Sciatic nerve (tissue), 2 donors: ENCODE measurements around the gene RASSF5. TPM values are rescaled to one million over a fixed set of nuclear protein-coding genes. Genes with fewer than 3 reads are reported as not detected.
A peak's percentile ranks its signal among the peaks of the same experiment; 100 is the strongest.

ENCODE experiments used
- ATAC-seq: fragments of 200-7000 bp; cut with Tn5 transposase; one replicate; pipeline ENCODE4 v1.9.1; 2020; ENCODE audit warnings: mild to moderate bottlenecking, moderate library complexity
- DNase-seq: peaks from one replicate; pipeline ENCODE4 v3.0.0-alpha.2; 2020; ENCODE audit warnings: low spot score
- intact Hi-C: fragments of 100-400 bp; cut with DNase I; formaldehyde crosslinking; loops from one replicate; pipeline ENCODE4 v1.14.2; 2022
- total RNA-seq: library from RNA; stranded (reverse); fragmentation: NEBNext Ultra II Directional; extraction: Animal tissue kit (Norgen Biotek cat#: 25700); gene quantifications from one replicate; pipeline ENCODE4 v1.2.1, GENCODE V29; 2021
- donor health status: DM: no; HTN: no; CAD: no.
- donor health status: DM: no; HTN: no; CAD: no.

The RASSF5 gene
- 53.0 TPM for total RNA-seq

GRCh38 chr1:206507284-206508129, at the start of gene RASSF5:
TSS of gene RASSF5 (plus strand) at chr1:206507531. CDS start at chr1:206507603, 72 bp downstream.
- ATAC-seq (peak; percentile 87), DNase-seq (peak; percentile 90)
- intact Hi-C loops, result no loop called here

- DNase-seq (no peak), ATAC-seq (no peak)
- intact Hi-C loops, result no loop called here
Measured at GRCh38 chr1:206459703-206460102, 47.6 kb upstream of the RASSF5 start.

- DNase-seq, result no peak
- ATAC-seq, result peak; percentile 33
- intact Hi-C loops, result no loop called here
Measured at GRCh38 chr1:206460836-206461426, 46.4 kb upstream of the RASSF5 start.

- ATAC-seq, result peak; percentile 73
- DNase-seq, result peak; percentile 87
- intact Hi-C loops, result no loop called here
Measured at GRCh38 chr1:206461602-206462455, 45.5 kb upstream of the RASSF5 start.

- DNase-seq (no peak), ATAC-seq (no peak)
- intact Hi-C loops, result no loop called here
Measured at GRCh38 chr1:206463137-206463536, 44.2 kb upstream of the RASSF5 start.

GRCh38 chr1:206463911-206464310, 43.4 kb upstream of the RASSF5 start:
- DNase-seq (no peak), ATAC-seq (no peak)
- intact Hi-C loops, result no loop called here

- intact Hi-C loops, result no loop called here
- DNase-seq (no peak), ATAC-seq (peak; percentile 81)
Measured at GRCh38 chr1:206464456-206464964, 42.8 kb upstream of the RASSF5 start.

GRCh38 chr1:206465951-206466350, 41.4 kb upstream of the RASSF5 start:
- ATAC-seq (no peak), DNase-seq (no peak)
- intact Hi-C loops, result no loop called here

- no peak for ATAC-seq
- intact Hi-C loops, result no loop called here
- DNase-seq, result no peak
Measured at GRCh38 chr1:206466840-206467649, 40.3 kb upstream of the RASSF5 start.

- ATAC-seq (peak; percentile 9), DNase-seq (no peak)
- intact Hi-C loops, result no loop called here
Measured at GRCh38 chr1:206467915-206468314, 39.4 kb upstream of the RASSF5 start.

GRCh38 chr1:206468571-206468970, 38.8 kb upstream of the RASSF5 start:
- intact Hi-C loops, result no loop called here
- no peak for DNase-seq
- no peak for ATAC-seq

- ATAC-seq (no peak), DNase-seq (no peak)
- intact Hi-C loops, result no loop called here
Measured at GRCh38 chr1:206469411-206469932, 37.9 kb upstream of the RASSF5 start.

- ATAC-seq (peak; percentile 85), DNase-seq (peak; percentile 71)
- intact Hi-C loops, result no loop called here
Measured at GRCh38 chr1:206469933-206470691, 37.2 kb upstream of the RASSF5 start, which contains the start of gene IKBKE. TSS of gene IKBKE (plus strand) at chr1:206470476. CDS start at chr1:206473228, 2,752 bp downstream.

GRCh38 chr1:206470692-206471414, 36.5 kb upstream of the RASSF5 start:
- intact Hi-C loops, result no loop called here
- peak; percentile 65 for ATAC-seq
- DNase-seq, result no peak

- intact Hi-C loops, result no loop called here
- no peak for ATAC-seq
- no peak for DNase-seq
Measured at GRCh38 chr1:206471415-206471801, 35.9 kb upstream of the RASSF5 start.

GRCh38 chr1:206472024-206472423, 35.3 kb upstream of the RASSF5 start:
- ATAC-seq (no peak), DNase-seq (no peak)
- intact Hi-C loops, result no loop called here

GRCh38 chr1:206472454-206472853, 34.9 kb upstream of the RASSF5 start:
- intact Hi-C loops, result no loop called here
- ATAC-seq (peak; percentile 47), DNase-seq (no peak)
